ENCODE results near the gene MPST.

Gene MPST

GRCh38 chr22:37061611-37062375 is 42.3 kb downstream of the MPST start:
- H3K4me3 ChIP-seq (ENCODE audit: low read depth, low read length) = no peak overlapping the region
- TF ChIP-seq, protein P1, sequence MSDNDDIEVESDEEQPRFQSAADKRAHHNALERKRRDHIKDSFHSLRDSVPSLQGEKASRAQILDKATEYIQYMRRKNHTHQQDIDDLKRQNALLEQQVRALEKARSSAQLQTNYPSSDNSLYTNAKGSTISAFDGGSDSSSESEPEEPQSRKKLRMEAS (IDR thresholded peaks at IDR 0.05; ENCODE audit: low read depth, low read length) = no peak
- TF ChIP-seq MYC (IDR thresholded peaks at IDR 0.05; ENCODE audit: low read depth, low read length) (no peak), POLR2A (IDR thresholded peaks at IDR 0.05; ENCODE audit: extremely low read depth, insufficient read length) (no peak)
- TF ChIP-seq, protein P2, sequence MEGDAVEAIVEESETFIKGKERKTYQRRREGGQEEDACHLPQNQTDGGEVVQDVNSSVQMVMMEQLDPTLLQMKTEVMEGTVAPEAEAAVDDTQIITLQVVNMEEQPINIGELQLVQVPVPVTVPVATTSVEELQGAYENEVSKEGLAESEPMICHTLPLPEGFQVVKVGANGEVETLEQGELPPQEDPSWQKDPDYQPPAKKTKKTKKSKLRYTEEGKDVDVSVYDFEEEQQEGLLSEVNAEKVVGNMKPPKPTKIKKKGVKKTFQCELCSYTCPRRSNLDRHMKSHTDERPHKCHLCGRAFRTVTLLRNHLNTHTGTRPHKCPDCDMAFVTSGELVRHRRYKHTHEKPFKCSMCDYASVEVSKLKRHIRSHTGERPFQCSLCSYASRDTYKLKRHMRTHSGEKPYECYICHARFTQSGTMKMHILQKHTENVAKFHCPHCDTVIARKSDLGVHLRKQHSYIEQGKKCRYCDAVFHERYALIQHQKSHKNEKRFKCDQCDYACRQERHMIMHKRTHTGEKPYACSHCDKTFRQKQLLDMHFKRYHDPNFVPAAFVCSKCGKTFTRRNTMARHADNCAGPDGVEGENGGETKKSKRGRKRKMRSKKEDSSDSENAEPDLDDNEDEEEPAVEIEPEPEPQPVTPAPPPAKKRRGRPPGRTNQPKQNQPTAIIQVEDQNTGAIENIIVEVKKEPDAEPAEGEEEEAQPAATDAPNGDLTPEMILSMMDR (IDR thresholded peaks at IDR 0.05; ENCODE audit: low read depth, low read length) = no peak
- no peak for DNase-seq (ENCODE audit: low read depth)

DNA sequence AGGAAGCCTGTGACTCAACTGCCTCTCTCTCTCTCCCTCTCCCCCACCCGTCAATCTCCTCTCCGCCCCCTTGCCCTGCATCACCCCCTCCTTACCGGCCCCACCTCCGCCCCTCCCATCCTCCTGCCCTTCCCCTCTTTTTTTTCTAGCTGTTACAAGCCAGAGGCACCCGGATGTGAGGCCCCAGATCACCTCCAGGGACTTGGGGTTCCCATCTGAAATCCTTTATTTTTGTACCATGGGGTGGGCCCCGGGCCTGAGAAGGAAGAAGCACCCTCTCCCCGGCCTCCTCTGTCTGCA is 42.8 kb downstream of the MPST start:
- TF ChIP-seq, protein P2 (IDR thresholded peaks at IDR 0.05; ENCODE audit: low read depth, low read length) = no peak
- no peak for TF ChIP-seq POLR2A (IDR thresholded peaks at IDR 0.05; ENCODE audit: extremely low read depth, insufficient read length)
- no peak for TF ChIP-seq MYC (IDR thresholded peaks at IDR 0.05; ENCODE audit: low read depth, low read length)
- TF ChIP-seq, protein P1 (IDR thresholded peaks at IDR 0.05; ENCODE audit: low read depth, low read length) = no peak
- DNase-seq (ENCODE audit: low read depth) = no peak
- H3K4me3 ChIP-seq (ENCODE audit: low read depth, low read length) = no peak overlapping the region

GRCh38 chr22:37062702-37063381 is 43.3 kb downstream of the MPST start:
- TF ChIP-seq, protein P2 (IDR thresholded peaks at IDR 0.05; ENCODE audit: low read depth, low read length) = no peak
- TF ChIP-seq, protein P1 (IDR thresholded peaks at IDR 0.05; ENCODE audit: low read depth, low read length) = no peak
- TF ChIP-seq POLR2A (IDR thresholded peaks at IDR 0.05; ENCODE audit: extremely low read depth, insufficient read length) = no peak
- TF ChIP-seq MYC (IDR thresholded peaks at IDR 0.05; ENCODE audit: low read depth, low read length) = no peak
- DNase-seq (ENCODE audit: low read depth) = no peak

DNA sequence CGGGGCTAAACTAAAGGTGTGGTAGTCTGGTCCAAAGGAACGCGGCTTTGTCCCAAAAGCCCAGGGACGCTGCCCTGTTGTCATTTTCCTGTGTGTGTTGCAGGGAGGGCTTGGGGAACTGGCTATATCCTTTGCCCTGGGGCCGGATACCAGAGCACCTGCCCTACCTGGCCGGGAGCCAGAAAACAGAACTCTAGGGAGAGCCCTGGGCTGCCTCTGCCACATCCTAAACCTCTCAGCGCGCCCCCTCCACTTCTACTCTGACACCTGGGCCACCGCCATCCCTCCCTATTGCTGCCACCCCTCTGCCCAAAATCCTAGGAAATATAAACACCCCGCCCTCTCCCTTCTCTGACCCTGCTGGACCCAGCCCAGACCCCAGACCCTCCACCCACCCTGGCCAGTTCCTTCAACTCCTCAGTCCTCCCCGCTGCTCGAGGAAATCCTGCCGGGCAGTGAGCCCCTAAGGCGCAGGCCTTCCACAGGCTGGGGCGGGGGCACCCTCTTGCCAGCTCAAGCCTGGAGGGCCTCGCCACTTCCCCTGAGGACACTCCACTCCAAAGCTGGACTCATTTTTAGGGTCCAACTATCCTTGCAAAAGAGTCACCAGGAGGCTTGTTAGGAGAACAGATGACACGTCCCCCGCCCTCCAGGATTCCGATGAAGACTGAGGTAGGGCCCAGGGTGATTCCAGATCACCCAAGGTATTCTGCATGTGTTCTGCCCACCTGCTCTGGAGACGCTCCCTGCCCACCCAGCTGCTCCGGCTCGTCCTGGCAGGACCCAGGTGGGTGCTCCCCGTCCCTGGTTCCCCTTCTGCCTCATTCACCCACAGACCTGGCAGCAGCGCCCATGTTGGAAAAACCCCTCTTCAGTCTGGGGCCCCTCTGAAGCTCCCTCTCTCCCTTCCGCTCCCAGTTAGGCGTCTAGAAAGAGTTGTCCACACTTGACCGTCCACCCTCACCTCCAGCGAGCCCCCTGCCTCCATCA is 44.2 kb downstream of the MPST start:
- no peak for DNase-seq (ENCODE audit: low read depth)
- TF ChIP-seq, protein P1 (IDR thresholded peaks at IDR 0.05; ENCODE audit: low read depth, low read length) = no peak
- TF ChIP-seq, protein P2 (IDR thresholded peaks at IDR 0.05; ENCODE audit: low read depth, low read length) = no peak
- TF ChIP-seq POLR2A (IDR thresholded peaks at IDR 0.05; ENCODE audit: extremely low read depth, insufficient read length) (no peak), MYC (IDR thresholded peaks at IDR 0.05; ENCODE audit: low read depth, low read length) (no peak)
- no peak overlapping the region for H3K4me3 ChIP-seq (ENCODE audit: low read depth, low read length)

More at GRCh38 chr22:37062702-37063381, 43.3 kb downstream of the MPST start:
- H3K4me3 ChIP-seq (ENCODE audit: low read depth, low read length) = no peak overlapping the region

GRCh38 chr22:37064553-37064952 is 45.0 kb downstream of the MPST start:
- no peak for DNase-seq (ENCODE audit: low read depth)
- H3K4me3 ChIP-seq (ENCODE audit: low read depth, low read length) = no peak overlapping the region
- TF ChIP-seq, protein P1 (IDR thresholded peaks at IDR 0.05; ENCODE audit: low read depth, low read length) = no peak
- TF ChIP-seq, protein P2 (IDR thresholded peaks at IDR 0.05; ENCODE audit: low read depth, low read length) = no peak
- no peak for TF ChIP-seq POLR2A (IDR thresholded peaks at IDR 0.05; ENCODE audit: extremely low read depth, insufficient read length)
- no peak for TF ChIP-seq MYC (IDR thresholded peaks at IDR 0.05; ENCODE audit: low read depth, low read length)

Measured in NB4 (cell line).